ENCODE data around the gene DYNLT4. TPM values are rescaled to one million over a fixed set of nuclear protein-coding genes. Genes with fewer than 3 reads are reported as not detected.
A peak's percentile ranks its signal among the peaks of the same experiment; 100 is the strongest.

DYNLT4 gene
- total and polyA plus RNA-seq, 2 of the 13 experiments (the other 11 are each of a cell fraction or from before 2014, with no cell fraction given) = 0.77 TPM; not detected in 1

- TF ChIP-seq ZBTB49 (CRISPR knock-in tag; IDR thresholded peaks at IDR 0.05; ENCODE audit: borderline replicate concordance) (no peak), DR1 (CRISPR knock-in tag; IDR thresholded peaks at IDR 0.05) (0 out of 2 replicates have a peak, but pooled peaks have one; percentile 31), ZNF431 (CRISPR knock-in tag; IDR thresholded peaks at IDR 0.05; ENCODE audit: borderline replicate concordance, low read depth) (no peak; the same call in 1 of the 2 replicates), ZNF772 (CRISPR knock-in tag; IDR thresholded peaks at IDR 0.05) (peak; percentile 70; the same call in 1 of the 2 replicates), SPEN (CRISPR knock-in tag; IDR thresholded peaks at IDR 0.05; ENCODE audit: low read depth) (peak; percentile 25; the same call in 1 of the 2 replicates), ZNF773 (CRISPR knock-in tag; IDR thresholded peaks at IDR 0.05; ENCODE audit: borderline replicate concordance) (0 out of 2 replicates have a peak, but pooled peaks have one; percentile 31), KIAA2018 (CRISPR knock-in tag; IDR thresholded peaks at IDR 0.05; ENCODE audit: borderline replicate concordance) (no peak), HMG20B (CRISPR knock-in tag; conservative IDR thresholded peaks at IDR 0.05) (0 out of 2 replicates have a peak, but pooled peaks have one; percentile 43), ZBTB20 (CRISPR knock-in tag; IDR thresholded peaks at IDR 0.05; ENCODE audit: borderline replicate concordance, low read depth) (peak; percentile 74; the same call in 1 of the 2 replicates), MAZ (IDR thresholded peaks at IDR 0.05; ENCODE audit: borderline replicate concordance, low read depth, low read length) (peak; percentile 31; the same call in 1 of the 2 replicates), MAZ (CRISPR knock-in tag; IDR thresholded peaks at IDR 0.05; ENCODE audit: low read depth) (0 out of 2 replicates have a peak, but pooled peaks have one; percentile 23), ARID5B (CRISPR knock-in tag; IDR thresholded peaks at IDR 0.05) (peak; percentile 49), HOXA7 (CRISPR knock-in tag; IDR thresholded peaks at IDR 0.05) (no peak)
Observed at GRCh38 chr1:44826375-44827196, 19.4 kb upstream of the DYNLT4 start (continued).
